Type B pancreatic cell (in vitro differentiated cells): ENCODE results near the gene VSIR. TPM values are rescaled to one million over a fixed set of nuclear protein-coding genes. Genes with fewer than 3 reads are reported as not detected.

Experiments
- DNase-seq: peaks from one replicate; pipeline ENCODE4 v3.0.0; 2021; ENCODE audit warnings: mixed read lengths; ENCODE audit not compliant: unreplicated experiment; ENCODE audit errors: extremely low spot score
- H3K27ac Mint-ChIP-seq: 2 replicates; pipeline ENCODE4 v1.8.0; 2021; ENCODE audit warnings: mild to moderate bottlenecking, mixed read lengths
- H3K27me3 Mint-ChIP-seq: 2 replicates; pipeline ENCODE4 v1.8.0; 2021; ENCODE audit warnings: mixed read lengths
- H3K36me3 Mint-ChIP-seq: 2 replicates; pipeline ENCODE4 v1.8.0; 2021; ENCODE audit warnings: mixed read lengths
- H3K4me1 Mint-ChIP-seq: one replicate; pipeline ENCODE4 v1.8.0; 2021; ENCODE audit warnings: mixed read lengths; ENCODE audit not compliant: unreplicated experiment
- H3K4me3 Mint-ChIP-seq: 2 replicates; pipeline ENCODE4 v1.8.0; 2021; ENCODE audit warnings: mild to moderate bottlenecking, mixed read lengths
- H3K9me3 Mint-ChIP-seq: 2 replicates; pipeline ENCODE4 v1.8.0; 2021; ENCODE audit warnings: mixed read lengths
- CTCF ChIP-seq: fragments of 200-600 bp; sonication (generic); conservative IDR thresholded peaks from 2 replicates; pipeline ENCODE4 v1.5.0; 2021; ENCODE audit warnings: antibody characterized with exemption, mild to moderate bottlenecking
- total RNA-seq: library from RNA; stranded (reverse); gene quantifications from 2 replicates; pipeline ENCODE4 v1.2.1, GENCODE V29; 2021; ENCODE audit warnings: low replicate concordance

The VSIR gene
- total RNA-seq, 1 donor from 2014 or later = 47.0 TPM

GRCh38 chr10:71770255-71770654, 3.1 kb downstream of the VSIR start:
- H3K27me3 Mint-ChIP-seq = peaks cover 12% of the 10 kb centered on the region
- no peak for DNase-seq
- peaks cover 5% of the 10 kb centered on the region for H3K36me3 Mint-ChIP-seq
- no peaks in the 10 kb centered on the region for H3K9me3 Mint-ChIP-seq
- peaks cover 23% of the 10 kb centered on the region for H3K4me1 Mint-ChIP-seq
- no peak for TF ChIP-seq CTCF
- H3K4me3 Mint-ChIP-seq = peak overlapping the region; percentile 35
- peak overlapping the region; percentile 79 for H3K27ac Mint-ChIP-seq

GRCh38 chr10:71769279-71769823, 4.0 kb downstream of the VSIR start:
- peaks cover 5% of the 10 kb centered on the region for H3K36me3 Mint-ChIP-seq
- peak overlapping the region; percentile 79 for H3K27ac Mint-ChIP-seq
- no peaks in the 10 kb centered on the region for H3K9me3 Mint-ChIP-seq
- DNase-seq = no peak
- TF ChIP-seq CTCF = no peak
- peak overlapping the region; percentile 17 for H3K4me3 Mint-ChIP-seq
- H3K27me3 Mint-ChIP-seq = peaks cover 8% of the 10 kb centered on the region
- H3K4me1 Mint-ChIP-seq = peaks cover 23% of the 10 kb centered on the region

- H3K4me1 Mint-ChIP-seq = peaks cover 19% of the 10 kb centered on the region
- peaks cover 5% of the 10 kb centered on the region for H3K36me3 Mint-ChIP-seq
Measured at GRCh38 chr10:71767420-71768035, 5.8 kb downstream of the VSIR start.

GRCh38 chr10:71766717-71767419, 6.5 kb downstream of the VSIR start:
- H3K4me1 Mint-ChIP-seq = peaks cover 19% of the 10 kb centered on the region

More at GRCh38 chr10:71767420-71768035, 5.8 kb downstream of the VSIR start:
- no peak for DNase-seq
- no peak for TF ChIP-seq CTCF
- Mint-ChIP-seq H3K9me3 (no peaks in the 10 kb centered on the region), H3K27ac (peak overlapping the region; percentile 93), H3K27me3 (no peaks in the 10 kb centered on the region), H3K4me3 (peak overlapping the region; percentile 71)

More at GRCh38 chr10:71766717-71767419, 6.5 kb downstream of the VSIR start:
- no peak for DNase-seq
- Mint-ChIP-seq H3K27me3 (no peaks in the 10 kb centered on the region), H3K9me3 (no peaks in the 10 kb centered on the region), H3K27ac (peak overlapping the region; percentile 93), H3K4me3 (peak overlapping the region; percentile 71), H3K36me3 (peaks cover 5% of the 10 kb centered on the region)
- no peak for TF ChIP-seq CTCF
